NCI-H82 (cell line): ENCODE data around the gene MBNL3.
A peak's percentile ranks its signal among the peaks of the same experiment; 100 is the strongest.

Source experiments
- DNase-seq: peaks from one replicate; lab custom pipeline; 2025; lab: John Stamatoyannopoulos, UW

The MBNL3 gene, protein sequence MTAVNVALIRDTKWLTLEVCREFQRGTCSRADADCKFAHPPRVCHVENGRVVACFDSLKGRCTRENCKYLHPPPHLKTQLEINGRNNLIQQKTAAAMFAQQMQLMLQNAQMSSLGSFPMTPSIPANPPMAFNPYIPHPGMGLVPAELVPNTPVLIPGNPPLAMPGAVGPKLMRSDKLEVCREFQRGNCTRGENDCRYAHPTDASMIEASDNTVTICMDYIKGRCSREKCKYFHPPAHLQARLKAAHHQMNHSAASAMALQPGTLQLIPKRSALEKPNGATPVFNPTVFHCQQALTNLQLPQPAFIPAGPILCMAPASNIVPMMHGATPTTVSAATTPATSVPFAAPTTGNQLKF

GRCh38 chrX:132488819-132489577 lies at the start of gene MBNL3:
MBNL3 (minus strand) TSS chrX:132489038; CDS start chrX:132439611, 49,427 bp downstream.
- DNase-seq, result peak; percentile 86

- DNase-seq, result no peak
Observed at GRCh38 chrX:132533409-132533808, 44.6 kb upstream of the MBNL3 start.

DNA sequence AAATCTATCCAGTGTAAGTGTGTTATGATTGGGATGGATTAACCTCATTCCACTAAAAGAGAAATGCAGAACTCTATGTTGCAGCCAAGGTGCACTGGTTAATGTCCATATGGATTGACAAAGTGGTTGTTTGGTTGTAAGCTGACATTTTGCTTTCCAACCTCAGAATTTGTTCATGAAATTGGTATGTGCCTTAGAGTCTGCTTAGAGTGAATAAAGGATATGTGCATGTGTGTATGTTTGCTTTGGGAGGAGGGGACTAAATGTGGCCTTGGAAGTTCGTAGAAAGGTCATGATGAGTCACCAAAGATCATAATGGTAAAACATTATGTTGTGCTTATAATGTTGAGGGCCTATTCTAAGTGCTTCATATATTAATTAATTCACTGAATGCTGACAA lies 44.1 kb upstream of the MBNL3 start:
- no peak for DNase-seq

DNA sequence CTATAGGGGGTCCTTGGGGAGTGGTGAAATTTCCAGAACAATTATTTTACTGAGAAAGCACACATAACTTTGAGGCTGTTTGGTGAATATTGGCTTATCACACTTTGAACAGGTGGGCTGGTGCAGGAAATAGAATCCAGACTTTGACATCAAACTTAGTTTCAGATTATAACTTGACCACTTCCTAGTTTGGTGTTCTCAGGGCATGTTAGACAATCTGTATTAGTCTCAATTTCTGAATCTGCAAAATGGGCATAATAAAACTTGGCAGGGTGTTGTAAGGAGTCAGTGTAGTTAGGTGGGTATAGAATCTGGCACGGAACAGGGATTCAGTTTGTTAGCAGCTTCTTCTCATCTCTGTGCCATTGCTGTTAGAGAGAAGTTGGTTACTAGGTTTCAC lies 43.3 kb upstream of the MBNL3 start:
- no peak for DNase-seq

GRCh38 chrX:132520792-132521191 lies 32.0 kb upstream of the MBNL3 start:
- DNase-seq, result no peak

DNA sequence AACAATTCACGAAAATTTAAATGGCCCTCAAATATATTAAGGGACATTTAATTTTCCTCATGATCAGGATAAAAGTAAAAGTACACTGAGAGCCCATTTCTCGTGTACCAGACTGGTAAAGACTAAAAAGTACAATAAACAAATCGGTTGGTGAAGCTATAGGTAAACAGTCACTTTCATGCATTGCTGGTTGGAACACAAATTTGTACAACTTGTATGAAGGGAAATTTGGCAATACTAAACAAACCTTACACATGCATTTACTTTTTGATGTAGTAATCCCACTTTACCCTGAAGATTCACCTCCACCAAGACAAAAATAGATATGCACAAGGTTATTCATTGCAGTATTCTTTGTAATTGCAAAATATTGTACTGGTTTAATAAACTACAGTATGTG lies 31.4 kb upstream of the MBNL3 start:
- no peak for DNase-seq

- no peak for DNase-seq
Observed at GRCh38 chrX:132518401-132518800, 29.6 kb upstream of the MBNL3 start.

- no peak for DNase-seq
Observed at GRCh38 chrX:132508834-132509233, 20.0 kb upstream of the MBNL3 start.

- no peak for DNase-seq
Observed at GRCh38 chrX:132505116-132505515, 16.3 kb upstream of the MBNL3 start.

DNA sequence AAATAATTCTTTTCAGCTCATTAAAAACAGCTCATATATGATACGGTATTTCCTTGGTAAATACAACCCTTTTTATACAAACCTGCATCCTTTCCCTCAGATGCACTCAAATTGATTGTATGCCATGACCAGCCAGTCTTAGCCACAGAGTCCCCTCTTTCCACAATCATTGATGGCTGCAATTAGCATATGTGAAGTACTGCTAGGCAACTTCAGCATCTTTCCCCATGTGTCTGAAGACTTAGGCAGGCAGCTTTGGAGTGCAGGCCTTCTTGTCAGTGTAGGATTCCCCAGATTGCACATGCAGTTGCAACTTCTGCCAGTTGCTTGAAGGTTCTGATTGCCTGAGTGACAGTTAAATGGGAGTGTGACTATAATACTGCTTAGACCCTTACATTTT lies 15.6 kb upstream of the MBNL3 start:
- DNase-seq, result no peak

GRCh38 chrX:132501606-132502005 lies 12.8 kb upstream of the MBNL3 start:
- no peak for DNase-seq

- DNase-seq, result peak; percentile 48
Observed at GRCh38 chrX:132497432-132497831, 8.6 kb upstream of the MBNL3 start.

GRCh38 chrX:132493095-132493494 lies 4.3 kb upstream of the MBNL3 start:
- DNase-seq, result no peak

GRCh38 chrX:132491191-132491590 lies 2.4 kb upstream of the MBNL3 start:
- no peak for DNase-seq

DNA sequence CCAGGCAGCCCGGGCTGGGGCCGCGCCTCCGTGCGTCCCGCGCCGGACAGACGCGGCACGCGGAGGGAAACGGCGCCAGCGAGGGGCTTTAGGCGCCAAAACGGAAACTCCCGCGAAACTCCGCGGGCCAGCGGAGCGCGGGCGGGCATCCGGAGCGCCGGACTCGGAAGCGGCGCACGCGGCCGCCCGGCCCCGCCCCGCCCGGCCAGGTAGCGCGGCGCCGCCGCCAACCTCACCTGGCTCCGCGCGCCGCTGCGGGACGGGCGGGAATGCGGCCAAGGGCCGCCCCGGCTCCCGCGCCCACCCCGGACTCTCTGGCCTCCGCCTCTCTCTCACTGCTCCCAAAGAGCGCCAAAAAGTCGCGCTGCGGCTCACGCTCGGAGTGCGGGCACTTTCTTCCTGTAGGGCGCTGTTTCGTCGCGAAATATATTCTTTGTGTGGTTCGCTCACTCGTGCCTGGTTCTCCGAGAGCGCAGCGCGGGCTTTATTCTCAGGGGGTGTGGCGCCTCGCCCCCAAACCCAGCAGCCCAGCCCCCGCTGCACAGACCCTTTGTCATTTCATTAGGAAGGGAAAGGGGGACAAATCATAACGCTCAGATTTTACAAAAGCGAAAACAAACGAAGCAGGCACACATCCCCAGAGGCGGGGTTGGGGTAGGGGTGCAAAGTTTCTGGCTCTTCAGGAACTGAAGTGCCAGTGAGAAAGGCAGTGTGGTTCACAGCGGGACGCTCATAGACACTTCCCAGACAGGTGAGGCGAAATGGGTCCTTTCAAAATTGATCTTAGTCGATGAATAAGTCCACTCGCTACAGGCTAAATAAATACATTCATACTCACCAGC lies 961 bp upstream of the MBNL3 start:
- peak; percentile 54 for DNase-seq

- peak; percentile 1 for DNase-seq
Observed at GRCh38 chrX:132488180-132488705, 595 bp downstream of the MBNL3 start.

DNA sequence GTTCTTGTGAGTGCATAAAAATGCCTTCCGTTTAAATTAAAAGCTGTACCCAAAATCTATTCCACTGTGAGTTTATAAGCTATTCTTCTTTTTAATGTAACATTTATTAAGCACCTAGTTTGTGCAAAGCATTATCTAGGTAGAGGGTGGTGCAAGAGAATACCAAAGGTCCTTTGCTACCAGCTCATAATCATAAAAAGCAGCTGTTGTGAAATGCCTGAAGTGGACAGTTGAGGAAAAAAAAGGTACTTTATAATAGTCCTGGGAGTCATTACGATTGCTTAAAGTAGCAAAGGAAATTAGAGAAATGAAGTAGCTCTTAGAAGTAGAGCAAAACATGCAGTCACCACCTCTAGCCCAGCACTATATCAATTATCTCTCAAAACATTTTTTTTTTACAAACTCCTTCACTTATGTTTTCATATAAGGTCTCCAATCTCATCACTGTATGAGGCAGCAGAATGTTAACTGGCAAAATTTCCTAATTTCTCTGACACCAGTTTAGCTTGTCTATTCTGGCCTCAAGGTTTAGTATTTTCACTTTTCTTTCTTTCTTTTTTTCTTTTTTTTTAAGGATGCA lies 2.1 kb downstream of the MBNL3 start:
- no peak for DNase-seq

DNA sequence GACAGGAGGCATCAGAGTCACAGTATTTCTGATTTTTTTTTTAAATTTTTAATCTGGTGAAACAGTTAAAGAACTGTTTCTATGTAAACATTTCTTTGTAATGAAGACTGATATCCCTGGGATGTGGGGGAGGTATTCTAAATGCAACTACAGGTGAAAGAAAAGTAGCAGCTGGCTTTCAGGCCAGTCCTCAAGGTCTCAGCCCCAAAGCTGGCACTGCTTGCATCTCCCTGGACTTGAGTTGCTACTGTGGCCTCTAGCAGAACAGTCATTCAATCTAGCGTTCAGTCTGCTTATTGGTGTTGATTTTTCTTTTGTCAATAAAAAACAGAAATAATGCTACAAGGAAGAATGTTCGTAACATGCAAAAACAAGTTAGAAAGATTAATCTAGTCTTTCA lies 4.9 kb downstream of the MBNL3 start:
- no peak for DNase-seq

DNA sequence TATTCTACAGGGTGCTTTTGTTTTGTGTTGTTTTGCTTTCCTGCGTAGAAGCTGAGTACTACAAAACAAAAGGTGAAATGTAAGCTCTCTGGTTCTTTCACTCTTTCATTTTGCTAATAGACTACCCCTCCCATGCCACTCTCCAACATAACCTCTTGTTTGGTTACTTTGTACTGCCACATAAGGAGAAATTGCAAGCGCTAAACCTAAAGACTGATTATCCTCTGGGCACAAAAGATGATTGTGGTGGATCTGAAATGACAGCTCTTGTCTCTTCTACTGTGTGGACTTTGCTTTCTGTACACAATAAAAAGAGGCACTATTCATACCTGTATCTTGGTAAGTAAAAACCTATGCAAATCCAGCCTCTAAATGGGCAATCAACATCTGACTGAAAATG lies 5.3 kb downstream of the MBNL3 start:
- DNase-seq, result no peak

GRCh38 chrX:132482632-132483031 lies 6.2 kb downstream of the MBNL3 start:
- no peak for DNase-seq

DNA sequence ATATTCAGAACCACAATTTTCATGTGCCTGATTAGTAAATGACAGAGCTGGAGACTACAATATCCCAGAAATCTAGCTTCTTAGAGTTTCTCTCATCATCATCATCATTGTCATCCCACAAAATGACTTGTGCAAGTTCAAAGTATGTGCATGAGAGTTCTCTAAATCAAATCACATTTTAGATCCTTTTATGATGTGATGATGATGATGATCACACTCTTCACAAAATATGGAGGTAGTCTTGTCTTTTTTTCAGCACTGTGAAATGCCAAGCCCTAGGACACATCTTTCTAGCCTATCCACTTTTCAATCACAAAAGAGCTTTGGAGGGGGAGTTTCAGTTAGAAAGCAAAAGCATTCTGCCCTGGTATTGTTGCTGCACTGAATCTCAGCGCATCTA lies 7.4 kb downstream of the MBNL3 start:
- DNase-seq, result no peak
